Kidney epithelial cell (primary cell): Measurements from ENCODE around the gene TRIM2. TPM values are rescaled to one million over a fixed set of nuclear protein-coding genes. Genes with fewer than 3 reads are reported as not detected.

Experiments
- DNase-seq: peaks from one replicate; pipeline ENCODE4 v3.0.0-alpha.2; 2010; ENCODE audit warnings: low read depth
- H3K27me3 ChIP-seq: 2 replicates; pipeline ENCODE4 v1.6.0; 2011; ENCODE audit warnings: low read length; ENCODE audit not compliant: control insufficient read depth, insufficient read depth
- H3K36me3 ChIP-seq: 2 replicates; pipeline ENCODE4 v1.5.1; 2011; ENCODE audit warnings: low read length; ENCODE audit not compliant: control insufficient read depth, insufficient read depth
- H3K4me3 ChIP-seq: 2 replicates; pipeline ENCODE4 v1.5.1; 2011; ENCODE audit warnings: low read depth, mild to moderate bottlenecking, control low read depth, low read length
- CTCF ChIP-seq: IDR thresholded peaks from 2 replicates; pipeline ENCODE4 v1.5.1; 2011; ENCODE audit warnings: mild to moderate bottlenecking, moderate library complexity, low read length, control low read depth, inconsistent platforms; ENCODE audit not compliant: insufficient read depth, poor library complexity, severe bottlenecking
- total RNA-seq: library from RNA; depleted of rRNA; stranded (reverse); fragments of >200 nt; gene quantifications from 2 replicates; pipeline ENCODE4 v1.2.3, GENCODE V29; 2015

The TRIM2 gene
- 80.3 and 83.2 TPM in 2 replicates for total RNA-seq

DNA sequence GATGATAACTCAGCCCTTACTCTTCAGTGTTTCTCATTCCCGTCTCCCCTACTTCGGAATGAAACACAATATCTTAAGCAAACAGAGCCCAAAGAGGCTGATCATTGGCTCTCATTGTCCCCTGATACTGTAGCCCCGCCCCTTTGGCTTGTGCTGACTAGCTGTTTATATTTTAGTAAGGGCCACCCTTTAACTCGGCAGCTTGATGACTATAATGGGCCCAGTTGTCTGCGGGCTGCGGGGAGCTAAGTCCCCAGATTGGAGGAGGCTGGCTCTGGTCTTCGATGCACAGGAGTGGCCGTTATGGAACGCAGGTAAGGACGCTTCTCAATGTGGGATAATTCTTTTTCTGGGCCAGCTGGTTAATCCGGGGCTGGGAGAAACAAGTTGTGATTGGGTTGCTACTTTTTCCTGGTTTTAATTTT is at the start of gene TRIM2:
Gene TRIM2, plus strand, starts transcription at position 197 of the 425 bp plus-strand sequence. Its CDS starts 88 bp downstream, at position 285.
- Histone ChIP-seq H3K27me3 (no peaks in the 10 kb centered on the region), H3K4me3 (peak within 1 kb of the TSS; percentile 47), H3K36me3 (peaks cover 1% of the 10 kb centered on the region)
- DNase-seq: peak; percentile 68
- TF ChIP-seq CTCF: no peak

DNA sequence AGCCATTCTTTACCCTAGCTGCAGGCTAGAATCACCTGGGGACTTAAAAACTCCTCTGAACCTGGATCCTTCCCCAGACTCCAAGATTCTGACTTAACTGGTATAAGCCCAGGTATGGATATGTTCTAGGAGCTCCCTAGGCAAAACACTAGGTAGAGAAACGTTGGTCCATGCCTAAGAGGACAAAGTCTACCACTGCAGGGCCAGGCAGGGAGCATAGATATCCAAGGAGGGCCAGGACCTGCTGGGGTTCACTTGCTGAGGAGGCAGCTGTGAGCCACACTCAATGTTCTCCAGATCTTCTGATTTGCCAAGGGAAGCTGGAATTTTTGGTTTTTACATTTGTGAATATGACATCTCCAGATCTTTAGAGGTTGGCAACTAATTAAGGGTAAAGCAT is 48.6 kb upstream of the TRIM2 start:
- Histone ChIP-seq H3K36me3 (no peaks in the 10 kb centered on the region), H3K4me3 (no peak overlapping the region), H3K27me3 (no peaks in the 10 kb centered on the region)
- TF ChIP-seq CTCF: no peak
- DNase-seq: no peak

DNA sequence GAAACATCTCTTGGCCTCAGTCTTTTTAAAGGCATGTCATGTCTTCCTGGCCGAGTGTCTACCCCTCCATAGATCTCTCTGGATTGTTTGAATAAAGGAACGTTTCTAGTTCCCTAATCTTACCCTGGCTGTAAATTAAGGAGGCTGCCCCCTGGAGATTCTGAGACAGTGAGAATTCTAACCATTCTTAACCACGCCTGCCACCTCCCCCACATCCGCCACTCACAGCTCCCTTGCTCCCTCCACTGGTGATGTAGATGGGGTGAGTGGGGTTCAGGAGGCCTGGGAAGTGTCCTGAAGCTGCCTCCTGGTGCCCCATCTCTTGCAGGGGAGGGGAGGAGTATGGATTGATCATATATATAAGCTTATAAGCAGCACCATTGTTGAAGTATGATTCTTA is 48.0 kb upstream of the TRIM2 start:
- Histone ChIP-seq H3K36me3 (no peaks in the 10 kb centered on the region), H3K27me3 (no peaks in the 10 kb centered on the region), H3K4me3 (no peak overlapping the region)
- DNase-seq: no peak
- peak; percentile 31 for TF ChIP-seq CTCF

- Histone ChIP-seq H3K36me3 (no peaks in the 10 kb centered on the region), H3K27me3 (no peaks in the 10 kb centered on the region), H3K4me3 (no peak overlapping the region)
- TF ChIP-seq CTCF: no peak
- no peak for DNase-seq
These were observed 47.5 kb upstream of the TRIM2 start for GRCh38 chr4:153156721-153157120.

DNA sequence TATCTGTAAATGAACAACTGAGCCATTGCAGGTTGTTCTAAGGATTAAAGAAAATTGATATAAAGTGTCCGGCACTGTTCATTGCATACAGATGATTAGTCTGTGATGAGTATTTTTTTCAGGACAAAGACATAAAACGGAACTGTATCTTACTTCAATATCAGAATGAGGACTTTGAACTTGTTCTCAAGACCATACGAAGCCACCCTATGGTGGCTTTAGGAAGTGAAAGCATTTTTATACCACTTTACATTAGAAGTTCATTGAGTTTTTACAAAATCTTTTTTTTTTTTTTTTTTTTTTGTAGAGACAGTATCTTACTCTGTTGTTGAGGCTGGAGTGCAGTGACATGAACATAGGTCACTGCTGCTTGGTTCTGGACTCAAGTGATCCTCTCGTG is 45.2 kb upstream of the TRIM2 start:
- no peak for DNase-seq
- peak; percentile 10 for TF ChIP-seq CTCF
- H3K4me3 ChIP-seq: no peak overlapping the region
- no peaks in the 10 kb centered on the region for H3K27me3 ChIP-seq
- H3K36me3 ChIP-seq: no peaks in the 10 kb centered on the region

DNA sequence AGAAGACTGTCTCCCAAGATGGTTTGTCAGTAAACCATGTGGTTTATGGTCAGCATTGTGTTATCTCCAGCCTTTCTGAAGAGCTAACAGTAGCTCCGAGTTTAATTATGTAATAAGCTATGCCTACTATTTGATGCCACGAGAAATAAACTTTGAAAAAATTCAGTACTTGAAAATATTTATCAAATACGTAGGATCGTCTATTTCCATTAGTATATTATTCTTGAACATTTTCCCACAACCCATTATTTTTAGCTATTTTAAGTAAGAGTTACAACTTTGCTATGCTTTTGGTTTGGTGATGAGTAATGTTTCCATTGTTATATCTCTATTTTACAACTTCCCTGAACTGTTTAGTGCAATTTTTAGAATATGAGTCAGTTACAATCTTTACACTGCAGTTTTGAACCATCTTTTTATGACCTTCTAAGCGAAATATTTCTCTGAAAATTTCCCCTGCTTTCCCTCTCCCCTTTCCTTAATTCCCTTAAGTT is 44.5 kb upstream of the TRIM2 start:
- no peak overlapping the region for H3K4me3 ChIP-seq
- no peaks in the 10 kb centered on the region for H3K27me3 ChIP-seq
- H3K36me3 ChIP-seq: no peaks in the 10 kb centered on the region
- no peak for DNase-seq
- no peak for TF ChIP-seq CTCF
